ENCODE measurements around the gene TMEM240. TPM values are rescaled to one million over a fixed set of nuclear protein-coding genes. Genes with fewer than 3 reads are reported as not detected.
"Not testable (repeated sequence)": the region's sequence is repeated elsewhere in the genome, so short reads cannot be mapped to it uniquely, and the experiment has no call there.

Gene TMEM240
- total and polyA plus RNA-seq, 11 donors = 1.5 to 12.4 (median 4.2) TPM; not detected in 1

DNA sequence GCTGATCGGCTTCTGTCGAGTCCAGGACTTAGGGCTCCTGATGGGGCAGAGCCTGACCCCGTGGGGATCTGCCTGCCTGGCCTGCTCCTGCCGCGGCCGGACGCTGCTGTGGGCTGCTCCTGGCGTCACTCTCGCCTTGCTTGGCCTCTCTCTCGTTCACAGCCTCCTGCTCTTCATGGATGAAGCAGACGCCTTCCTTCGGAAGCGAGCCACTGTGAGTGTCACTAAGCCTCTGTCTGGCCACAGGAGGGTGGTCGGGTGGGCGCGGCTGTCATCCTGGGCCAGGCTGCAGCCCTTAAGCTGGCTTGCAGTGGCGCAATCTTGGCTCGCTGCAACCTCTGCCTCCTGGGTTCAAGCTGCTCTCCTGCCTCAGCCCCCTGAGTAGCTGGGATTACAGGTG lies 52.7 kb downstream of the TMEM240 start:
- 93 to 96% (median 94%) methylated on average over 16 to 18 of the region's 18 CpGs for WGBS, 4 donors
- ATAC-seq (no peak), DNase-seq (no peak)
- TF ChIP-seq, protein P1, sequence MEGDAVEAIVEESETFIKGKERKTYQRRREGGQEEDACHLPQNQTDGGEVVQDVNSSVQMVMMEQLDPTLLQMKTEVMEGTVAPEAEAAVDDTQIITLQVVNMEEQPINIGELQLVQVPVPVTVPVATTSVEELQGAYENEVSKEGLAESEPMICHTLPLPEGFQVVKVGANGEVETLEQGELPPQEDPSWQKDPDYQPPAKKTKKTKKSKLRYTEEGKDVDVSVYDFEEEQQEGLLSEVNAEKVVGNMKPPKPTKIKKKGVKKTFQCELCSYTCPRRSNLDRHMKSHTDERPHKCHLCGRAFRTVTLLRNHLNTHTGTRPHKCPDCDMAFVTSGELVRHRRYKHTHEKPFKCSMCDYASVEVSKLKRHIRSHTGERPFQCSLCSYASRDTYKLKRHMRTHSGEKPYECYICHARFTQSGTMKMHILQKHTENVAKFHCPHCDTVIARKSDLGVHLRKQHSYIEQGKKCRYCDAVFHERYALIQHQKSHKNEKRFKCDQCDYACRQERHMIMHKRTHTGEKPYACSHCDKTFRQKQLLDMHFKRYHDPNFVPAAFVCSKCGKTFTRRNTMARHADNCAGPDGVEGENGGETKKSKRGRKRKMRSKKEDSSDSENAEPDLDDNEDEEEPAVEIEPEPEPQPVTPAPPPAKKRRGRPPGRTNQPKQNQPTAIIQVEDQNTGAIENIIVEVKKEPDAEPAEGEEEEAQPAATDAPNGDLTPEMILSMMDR (IDR thresholded peaks at IDR 0.05) = no peak
- TF ChIP-seq POLR2A (IDR thresholded peaks at IDR 0.05) = no peak
- Histone ChIP-seq H3K27ac (no peak overlapping the region), H3K4me3 (no peak overlapping the region), H3K27me3 (no peaks in the 10 kb centered on the region), H3K36me3 (peaks cover 0 to 90% (median 74%) of the 10 kb centered on the region in 9 donors), H3K9me3 (peaks cover 0 to 13% (median 0%) of the 10 kb centered on the region in 12 donors), H3K4me1 (no peaks in the 10 kb centered on the region)
- intact Hi-C loops (cut with DNase I) = no loop called here

DNA sequence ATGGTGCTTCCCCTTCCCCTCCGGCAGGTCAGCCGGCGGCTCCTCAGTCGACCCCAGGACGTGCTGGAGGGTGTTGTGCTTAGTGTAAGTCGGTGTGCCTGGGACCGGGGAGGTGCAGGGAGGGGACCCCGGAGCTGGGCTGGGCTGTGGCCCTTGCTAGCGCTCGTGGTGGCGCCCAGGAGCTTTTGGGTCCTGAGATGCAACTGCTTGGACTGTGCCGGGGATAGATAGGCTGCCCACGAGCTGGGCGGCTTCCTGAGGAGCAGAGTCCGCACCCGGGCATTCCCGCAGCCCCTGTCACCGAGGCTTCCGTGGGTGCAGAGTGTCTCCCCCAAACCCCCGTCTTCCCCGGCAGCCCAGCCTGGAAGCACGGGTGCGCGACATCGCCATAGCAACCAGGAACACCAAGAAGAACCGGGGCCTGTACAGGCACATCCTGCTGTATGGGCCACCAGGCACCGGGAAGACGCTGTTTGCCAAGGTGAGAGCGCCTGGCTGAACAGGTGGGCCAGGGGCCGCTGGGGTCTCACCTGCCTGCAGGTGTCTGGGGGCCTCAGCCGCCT lies 54.6 kb downstream of the TMEM240 start:
- H3K9me3 ChIP-seq; intact Hi-C loops (cut with DNase I); H3K27ac ChIP-seq; H3K27me3 ChIP-seq; ATAC-seq; H3K4me1 ChIP-seq; DNase-seq; H3K4me3 ChIP-seq: not testable (repeated sequence)
- 93 to 95% (median 94%) methylated on average over 21 to 31 of the region's 31 CpGs for WGBS, 4 donors
- H3K36me3 ChIP-seq = peaks cover 0 to 84% (median 70%) of the 10 kb centered on the region in 9 donors

DNA sequence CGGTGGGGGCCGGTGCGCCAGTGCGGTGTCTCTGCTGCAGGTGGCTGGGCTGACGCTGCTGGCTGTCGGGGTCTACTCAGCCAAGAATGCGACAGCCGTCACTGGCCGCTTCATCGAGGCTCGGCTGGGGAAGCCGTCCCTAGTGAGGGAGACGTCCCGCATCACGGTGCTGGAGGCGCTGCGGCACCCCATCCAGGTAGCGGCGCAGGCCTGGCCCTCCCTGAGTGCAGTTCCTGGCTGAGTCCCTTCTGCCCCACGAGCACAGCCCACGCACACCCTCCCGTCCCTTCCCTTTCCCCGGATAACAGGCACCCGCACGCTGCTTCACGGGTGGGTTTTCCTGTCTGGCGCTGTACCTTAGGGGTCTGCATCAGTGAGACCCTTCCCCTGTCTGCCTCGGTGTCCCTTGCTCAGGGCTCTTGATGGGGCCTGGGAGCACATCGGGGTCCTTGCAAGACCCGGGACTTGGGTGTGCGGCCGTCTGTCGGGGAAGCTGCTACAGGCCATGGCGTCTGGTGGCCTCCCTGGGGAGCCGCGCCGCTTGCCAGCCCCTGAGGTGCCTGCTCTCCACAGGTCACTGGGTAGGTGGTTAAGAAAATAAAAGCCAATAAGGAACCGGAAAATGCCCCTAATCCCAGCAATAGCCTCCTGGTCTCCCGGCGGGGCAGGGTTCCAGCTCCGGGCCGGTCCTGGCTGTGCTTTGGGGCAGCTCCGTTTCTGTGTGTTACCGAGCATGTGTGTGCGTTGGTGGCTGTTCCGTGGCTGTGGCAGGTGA lies 55.3 kb downstream of the TMEM240 start:
- DNase-seq; H3K4me3 ChIP-seq; H3K9me3 ChIP-seq; ATAC-seq; H3K27me3 ChIP-seq; intact Hi-C loops (cut with DNase I); H3K4me1 ChIP-seq; H3K27ac ChIP-seq: not testable (repeated sequence)
- 92 to 95% (median 93%) methylated on average over 32 to 42 of the region's 46 CpGs for WGBS, 4 donors
- H3K36me3 ChIP-seq = peaks cover 0 to 81% (median 70%) of the 10 kb centered on the region in 9 donors

Other genes starting within 250 kb of the TMEM240 start
- 10 to 100 TPM; 28.7 to 56.3 (median 34.1) TPM for gene ACAP3, start 232.7 kb downstream of the TMEM240 start, total RNA-seq
- gene ACAP3, start 232.7 kb downstream of the TMEM240 start, polyA plus RNA-seq = 10 to 100 TPM; 20.1 to 59.5 TPM
- gene PUSL1, start 232.0 kb downstream of the TMEM240 start, total RNA-seq = 10 to 100 TPM in 4 of 9 donors, 1 to 10 TPM in 5; 6.8 to 17.7 (median 9.7) TPM
- 10 to 100 TPM; 16.0 to 16.2 TPM for gene PUSL1, start 232.0 kb downstream of the TMEM240 start, polyA plus RNA-seq
- 10 to 100 TPM; 46.8 to 91.3 (median 67.6) TPM for gene INTS11, start 216.0 kb downstream of the TMEM240 start, total RNA-seq
- gene INTS11, start 216.0 kb downstream of the TMEM240 start, polyA plus RNA-seq = 100 to 1,000 TPM in 1 of 2 donors, 10 to 100 TPM in 1; 81.7 to 117 TPM
- 100 to 1,000 TPM in 2 of 9 donors, 10 to 100 TPM in 7; 50.7 to 220 (median 72.4) TPM for gene CPTP, start 215.8 kb downstream of the TMEM240 start, total RNA-seq
- 100 to 1,000 TPM in 1 of 2 donors, 10 to 100 TPM in 1; 57.6 to 226 TPM for gene CPTP, start 215.8 kb downstream of the TMEM240 start, polyA plus RNA-seq
- gene TAS1R3, start 209.3 kb downstream of the TMEM240 start, total RNA-seq = under 1 TPM; 0.21 to 0.80 (median 0.38) TPM
- gene TAS1R3, start 209.3 kb downstream of the TMEM240 start, polyA plus RNA-seq = 1 to 10 TPM in 1 of 2 donors, under 1 TPM in 1; 0.24 to 1.3 TPM
- gene DVL1, start 191.2 kb downstream of the TMEM240 start, total RNA-seq = 100 to 1,000 TPM in 3 of 9 donors, 10 to 100 TPM in 6; 75.3 to 177 (median 85.3) TPM
- 100 to 1,000 TPM; 110 to 129 TPM for gene DVL1, start 191.2 kb downstream of the TMEM240 start, polyA plus RNA-seq
- 10 to 100 TPM; 10.5 to 49.3 (median 20.0) TPM for gene MXRA8, start 182.1 kb downstream of the TMEM240 start, total RNA-seq
- 10 to 100 TPM; 17.7 to 19.5 TPM for gene MXRA8, start 182.1 kb downstream of the TMEM240 start, polyA plus RNA-seq
- 100 to 1,000 TPM; 157 to 273 (median 188) TPM for gene AURKAIP1, start 165.4 kb downstream of the TMEM240 start, total RNA-seq
- 100 to 1,000 TPM; 268 to 465 TPM for gene AURKAIP1, start 165.4 kb downstream of the TMEM240 start, polyA plus RNA-seq
- gene CCNL2, start 141.3 kb downstream of the TMEM240 start, total RNA-seq = 10 to 100 TPM; 35.4 to 66.5 (median 50.7) TPM
- 10 to 100 TPM; 42.3 to 87.8 TPM for gene CCNL2, start 141.3 kb downstream of the TMEM240 start, polyA plus RNA-seq
- gene MRPL20, start 133.3 kb downstream of the TMEM240 start, total RNA-seq = 100 to 1,000 TPM; 112 to 208 (median 128) TPM
- 100 to 1,000 TPM; 147 to 238 TPM for gene MRPL20, start 133.3 kb downstream of the TMEM240 start, polyA plus RNA-seq
- gene ANKRD65, start 119.3 kb downstream of the TMEM240 start, total RNA-seq = 1 to 10 TPM in 8 of 9 donors, under 1 TPM in 1; 0.58 to 4.0 (median 1.3) TPM
- 1 to 10 TPM in 1 of 2 donors, under 1 TPM in 1; 0.86 to 1.5 TPM for gene ANKRD65, start 119.3 kb downstream of the TMEM240 start, polyA plus RNA-seq
- gene VWA1, start 104.9 kb downstream of the TMEM240 start, total RNA-seq = 10 to 100 TPM; 11.0 to 49.5 (median 18.8) TPM
- gene VWA1, start 104.9 kb downstream of the TMEM240 start, polyA plus RNA-seq = 10 to 100 TPM in 1 of 2 donors, 1 to 10 TPM in 1; 7.0 to 13.2 TPM
- gene ATAD3C, start 90.9 kb downstream of the TMEM240 start, total RNA-seq = 1 to 10 TPM in 3 of 9 donors, under 1 TPM in 4, not detected in 2; 0.12 to 3.4 (median 0.60) TPM
- gene ATAD3C, start 90.9 kb downstream of the TMEM240 start, polyA plus RNA-seq = under 1 TPM; 0.49 to 0.53 TPM
- 10 to 100 TPM in 2 of 9 donors, 1 to 10 TPM in 7; 2.2 to 12.1 (median 5.8) TPM for gene ATAD3B, start 68.9 kb downstream of the TMEM240 start, total RNA-seq
- gene ATAD3B, start 68.9 kb downstream of the TMEM240 start, polyA plus RNA-seq = 10 to 100 TPM; 11.0 to 15.6 TPM
- 10 to 100 TPM; 11.3 to 25.3 (median 18.1) TPM for gene ATAD3A, start 28.5 kb downstream of the TMEM240 start, total RNA-seq
- gene ATAD3A, start 28.5 kb downstream of the TMEM240 start, polyA plus RNA-seq = 10 to 100 TPM; 21.5 to 49.5 TPM
- 100 to 1,000 TPM in 5 of 9 donors, 10 to 100 TPM in 4; 76.3 to 160 (median 106) TPM for gene SSU72, start 34.2 kb upstream of the TMEM240 start, total RNA-seq
- 100 to 1,000 TPM; 113 to 138 TPM for gene SSU72, start 34.2 kb upstream of the TMEM240 start, polyA plus RNA-seq
- gene FNDC10, start 59.5 kb upstream of the TMEM240 start, total RNA-seq = 1 to 10 TPM; 1.9 to 6.7 (median 3.6) TPM
- gene FNDC10, start 59.5 kb upstream of the TMEM240 start, polyA plus RNA-seq = 1 to 10 TPM; 1.1 to 4.6 TPM
- 100 to 1,000 TPM in 1 of 9 donors, 10 to 100 TPM in 8; 59.2 to 114 (median 76.3) TPM for gene MIB2, start 74.9 kb upstream of the TMEM240 start, total RNA-seq
- gene MIB2, start 74.9 kb upstream of the TMEM240 start, polyA plus RNA-seq = 100 to 1,000 TPM in 1 of 2 donors, 10 to 100 TPM in 1; 40.7 to 121 TPM
- 100 to 1,000 TPM in 1 of 9 donors, 10 to 100 TPM in 8; 35.4 to 128 (median 59.0) TPM for gene MMP23B, start 91.5 kb upstream of the TMEM240 start, total RNA-seq
- gene MMP23B, start 91.5 kb upstream of the TMEM240 start, polyA plus RNA-seq = 10 to 100 TPM; 10.4 to 85.9 TPM
- 10 to 100 TPM; 20.4 to 30.9 (median 24.5) TPM for gene CDK11B, start 118.4 kb upstream of the TMEM240 start, total RNA-seq
- 10 to 100 TPM; 34.9 to 39.4 TPM for gene CDK11B, start 118.4 kb upstream of the TMEM240 start, polyA plus RNA-seq
- 10 to 100 TPM; 15.1 to 29.2 (median 21.2) TPM for gene SLC35E2B, start 152.2 kb upstream of the TMEM240 start, total RNA-seq
- gene SLC35E2B, start 152.2 kb upstream of the TMEM240 start, polyA plus RNA-seq = 10 to 100 TPM; 12.2 to 14.4 TPM
- 10 to 100 TPM in 7 of 9 donors, 1 to 10 TPM in 2; 4.2 to 25.5 (median 16.7) TPM for gene CDK11A, start 183.7 kb upstream of the TMEM240 start, total RNA-seq
- 10 to 100 TPM; 10.8 to 30.1 TPM for gene CDK11A, start 183.7 kb upstream of the TMEM240 start, polyA plus RNA-seq
- gene NADK, start 237.8 kb upstream of the TMEM240 start, total RNA-seq = 10 to 100 TPM; 17.7 to 45.2 (median 23.3) TPM
- gene NADK, start 237.8 kb upstream of the TMEM240 start, polyA plus RNA-seq = 10 to 100 TPM; 20.4 to 26.4 TPM